Renal cortical epithelial cell (primary cell): ENCODE data around the gene LCP2. TPM values are rescaled to one million over a fixed set of nuclear protein-coding genes. Genes with fewer than 3 reads are reported as not detected.

Experiments used
- DNase-seq: peaks from one replicate; pipeline ENCODE4 v3.0.0-alpha.2; 2011; ENCODE audit warnings: low read depth
- total RNA-seq: library from RNA; depleted of rRNA; stranded (reverse); fragments of >200 nt; gene quantifications from 2 replicates; pipeline ENCODE4 v1.2.3, GENCODE V29; 2014

LCP2 gene
- total RNA-seq, 1 donor from 2014 or later = not detected

GRCh38 chr5:170216257-170216864 is 81.2 kb downstream of the LCP2 start:
- peak; percentile 74 for DNase-seq

GRCh38 chr5:170211575-170212334 is 85.8 kb downstream of the LCP2 start:
- peak; percentile 73 for DNase-seq

DNA sequence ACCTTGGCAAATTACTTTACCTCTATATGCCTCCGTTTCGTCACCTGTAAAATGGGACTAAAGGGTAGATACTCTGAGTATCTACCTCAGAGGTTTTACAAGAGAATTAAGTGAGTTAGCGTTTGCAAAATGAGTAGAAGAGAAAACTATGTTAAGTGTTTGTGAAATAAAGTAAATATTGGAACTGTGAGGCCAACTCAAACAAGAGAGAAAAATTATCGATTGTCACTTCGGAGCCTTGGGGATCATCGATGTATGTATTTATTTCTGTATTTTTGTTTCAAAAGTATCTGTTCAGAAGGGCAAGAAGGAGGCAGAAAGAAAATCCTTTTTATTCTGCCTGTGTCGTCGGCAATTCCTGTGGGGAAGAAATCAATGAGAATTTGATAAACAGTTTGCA is 90.6 kb downstream of the LCP2 start:
- no peak for DNase-seq

DNA sequence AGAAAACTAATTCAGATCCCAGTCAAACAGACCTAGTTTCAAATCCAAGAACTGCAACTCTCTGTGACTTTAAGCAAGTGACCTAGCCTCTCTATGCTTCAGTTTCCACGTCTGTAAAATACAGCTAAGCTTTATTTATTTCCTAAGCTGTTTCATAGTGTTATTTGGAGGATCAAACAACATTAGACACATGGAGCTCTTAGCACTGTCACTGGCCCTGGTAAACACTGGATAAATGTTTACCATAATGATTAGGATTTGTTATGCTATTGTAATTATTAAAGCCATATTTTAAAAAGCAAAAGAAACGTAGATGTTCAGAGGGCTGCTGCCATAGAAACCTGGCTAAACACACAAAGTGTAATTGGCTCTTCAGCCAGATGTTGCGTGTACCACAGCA is 91.4 kb downstream of the LCP2 start:
- no peak for DNase-seq

DNA sequence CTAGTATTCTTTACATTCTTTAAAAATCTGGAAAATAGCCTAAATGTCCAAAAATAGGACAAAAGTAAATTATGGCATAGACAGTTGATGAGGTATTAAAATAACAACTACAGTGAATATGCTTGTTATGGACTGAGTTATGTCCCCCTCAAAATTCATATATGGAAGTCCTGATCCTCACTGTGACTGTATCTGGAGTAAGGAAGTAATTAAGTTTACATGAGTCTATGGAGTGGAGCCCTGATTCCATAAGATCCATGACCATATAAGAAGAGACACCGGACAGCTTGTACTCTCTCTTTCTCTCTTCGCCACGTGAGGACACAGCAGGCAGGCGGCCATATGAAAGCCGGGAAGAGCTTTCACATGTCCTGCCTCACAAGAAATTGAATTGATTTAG is 93.4 kb downstream of the LCP2 start:
- DNase-seq = no peak

DNA sequence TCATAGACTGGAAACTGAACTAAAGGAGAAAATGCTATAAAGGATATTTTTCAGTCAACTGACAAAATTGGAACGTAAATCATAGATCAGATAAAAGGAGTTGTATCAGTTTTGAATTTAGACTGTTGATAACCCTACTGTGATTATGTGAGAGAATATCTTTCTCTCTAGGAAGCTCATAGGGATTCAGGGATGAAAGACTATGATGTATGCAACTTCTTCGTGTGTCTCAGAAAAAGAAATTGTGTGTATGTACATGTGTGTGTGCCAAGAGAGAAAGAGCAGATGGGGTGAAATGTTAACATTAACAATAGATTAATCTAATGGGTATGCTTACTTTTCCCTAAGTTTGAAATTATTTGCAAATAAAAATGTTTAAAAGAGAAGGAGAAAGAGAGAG is 95.5 kb downstream of the LCP2 start:
- DNase-seq = no peak

- DNase-seq = no peak
These were observed 96.3 kb downstream of the LCP2 start for GRCh38 chr5:170201311-170201710.

DNA sequence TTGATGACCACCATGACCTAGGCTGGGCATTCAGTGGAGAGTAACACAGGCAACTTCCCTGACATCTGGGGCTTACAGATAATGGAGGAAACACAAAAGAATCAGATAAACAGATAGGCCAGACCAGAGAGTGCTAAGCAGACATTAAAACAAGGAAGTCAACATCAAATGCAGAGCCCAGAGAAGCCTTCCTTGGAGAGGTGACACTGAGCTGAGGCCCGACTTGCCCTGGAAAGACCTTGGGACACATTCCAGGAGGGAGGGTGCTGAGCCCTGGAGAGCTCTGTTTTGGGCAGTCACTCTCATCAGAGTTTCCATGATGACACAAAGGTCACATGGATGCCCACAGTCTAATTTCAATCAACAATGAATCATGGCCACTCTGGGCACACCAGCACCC is 96.7 kb downstream of the LCP2 start:
- DNase-seq = no peak

Other genes with a start within 250 kb of the LCP2 start
- not detected in 2 replicates for gene FOXI1, start 191.9 kb downstream of the LCP2 start, total RNA-seq
- gene C5orf58, start 64.8 kb downstream of the LCP2 start, total RNA-seq = not detected in 2 replicates
- not detected in 2 replicates for gene KCNMB1, start 91.6 kb upstream of the LCP2 start, total RNA-seq
- gene KCNIP1, start 206.2 kb upstream of the LCP2 start, total RNA-seq = 12.2 and 32.4 TPM in 2 replicates